ENCODE results near the gene FAM193B.

GRCh38 chr5:177504086-177505056, 50.0 kb downstream of the FAM193B start:
- no peak for TF ChIP-seq CTCF (IDR thresholded peaks at IDR 0.05; ENCODE audit: insufficient read depth, low read length)
- TF ChIP-seq GABPA (IDR thresholded peaks at IDR 0.05; ENCODE audit: low read depth), result no peak

Data from HL-60 (cell line).